Large intestine (tissue), 3 donors: Measurements from ENCODE around the gene CDH23. TPM values are rescaled to one million over a fixed set of nuclear protein-coding genes. Genes with fewer than 3 reads are reported as not detected.

ENCODE experiments used
- DNase-seq, 2 donors: peaks; one replicate each; pipeline versions ENCODE4 v3.0.0 to v3.0.0-alpha.2; 2013
- H3K27ac ChIP-seq: one replicate; pipeline ENCODE4 v1.5.1; 2013; ENCODE audit warnings: low read length
- H3K27me3 ChIP-seq: 2 replicates; pipeline ENCODE4 v1.6.1; 2013; ENCODE audit warnings: low read length; ENCODE audit not compliant: control insufficient read depth, insufficient read depth
- H3K36me3 ChIP-seq: 2 replicates; pipeline ENCODE4 v1.6.1; 2013; ENCODE audit warnings: low read length; ENCODE audit not compliant: control insufficient read depth, insufficient read depth
- H3K4me1 ChIP-seq: one replicate; pipeline ENCODE4 v1.6.1; 2013; ENCODE audit warnings: low read length; ENCODE audit not compliant: control insufficient read depth, insufficient read depth
- H3K4me3 ChIP-seq: one replicate; pipeline ENCODE4 v1.5.1; 2013; ENCODE audit warnings: low read length
- H3K9me3 ChIP-seq: one replicate; pipeline ENCODE4 v1.6.1; 2013; ENCODE audit warnings: mild to moderate bottlenecking, low read depth, low read length, moderate library complexity; ENCODE audit not compliant: control insufficient read depth
- WGBS: methylation state at CpG from one replicate; pipeline ENCODE4 v1.1.5; 2013; ENCODE audit warnings: low lambda C conversion rate; ENCODE audit not compliant: insufficient coverage; 5-methylcytosine and 5-hydroxymethylcytosine counted together
- polyA plus RNA-seq: library from polyadenylated mRNA; unstranded; fragments of 120-200 nt; gene quantifications from one replicate; pipeline ENCODE4 v1.2.1, GENCODE V29; 2013

Gene CDH23
- polyA plus RNA-seq, 1 donor: 1.7 TPM

DNA sequence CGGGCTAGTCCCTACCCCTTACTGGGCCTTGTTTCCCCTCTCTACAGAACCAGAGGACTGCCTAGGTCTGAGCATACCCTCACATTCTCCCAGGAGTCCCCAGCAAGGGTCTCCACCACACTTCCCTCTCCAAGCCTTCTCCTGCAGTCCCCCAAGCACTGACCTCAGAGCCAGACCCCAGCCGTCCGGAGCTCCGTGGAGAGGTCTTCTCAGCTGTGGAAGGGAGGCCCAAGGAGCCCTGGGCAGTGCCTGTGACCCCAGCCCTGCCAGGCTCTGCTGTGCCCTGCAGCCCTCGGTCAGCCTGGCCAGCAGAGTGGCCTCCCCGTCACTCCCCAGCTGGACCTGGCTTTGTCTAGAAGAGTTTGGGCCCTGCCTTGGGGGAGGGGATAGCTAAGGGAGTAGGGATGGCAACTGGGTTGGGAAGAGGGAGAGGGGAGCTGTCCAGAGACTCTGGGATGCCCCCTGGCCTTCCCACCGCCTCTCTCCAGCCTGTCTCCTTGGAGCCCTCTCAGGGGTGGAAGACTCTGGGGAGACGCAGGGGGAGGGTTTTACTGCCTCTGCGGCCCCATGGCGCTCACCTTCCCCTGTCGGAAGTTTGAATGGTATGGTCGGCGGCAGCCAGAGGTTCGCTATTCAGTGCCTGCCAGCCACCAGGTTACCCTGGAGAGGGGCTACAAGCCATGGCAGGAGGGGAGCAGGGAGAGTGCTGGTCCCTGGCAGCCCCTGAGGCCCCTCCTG lies 322.9 kb downstream of the CDH23 start, which contains the start of gene C10orf105:
TSS of gene C10orf105 (minus strand) at position 315 of the 738 bp plus-strand sequence. CDS start 3,441 bp downstream, outside the sequence.
- no peak within 1 kb of the TSS for H3K4me3 ChIP-seq
- no peak for DNase-seq
- no peaks in the 10 kb centered on the region for H3K36me3 ChIP-seq
- no CpG with 5 or more reads among the region's 14 CpGs for WGBS
- no peaks in the 10 kb centered on the region for H3K9me3 ChIP-seq
- peaks cover 6% of the 10 kb centered on the region for H3K4me1 ChIP-seq
- no peak within 1 kb of the TSS for H3K27ac ChIP-seq
- H3K27me3 ChIP-seq: no peaks in the 10 kb centered on the region

DNA sequence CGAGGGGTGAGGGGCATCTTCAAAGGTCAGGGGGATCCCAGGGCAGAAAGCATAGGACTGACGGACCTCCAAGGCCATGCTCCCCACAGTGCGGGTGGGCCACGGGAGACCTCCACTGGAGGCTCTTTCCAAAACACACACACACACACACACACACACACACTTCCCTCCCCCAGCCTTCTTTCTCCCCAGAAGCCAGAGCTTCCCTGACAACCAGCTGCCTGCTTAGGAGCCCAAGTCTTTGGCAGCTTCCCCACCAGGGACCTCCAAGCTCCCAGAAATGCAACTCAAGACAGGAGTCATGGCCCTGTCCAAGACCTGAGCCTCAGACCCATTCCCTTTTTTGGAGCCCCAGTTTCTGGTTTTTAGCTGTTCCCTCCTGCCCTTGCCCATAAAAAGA lies 323.6 kb downstream of the CDH23 start:
- no CpG with 5 or more reads among the region's 4 CpGs for WGBS
- H3K4me3 ChIP-seq: no peak overlapping the region
- H3K36me3 ChIP-seq: no peaks in the 10 kb centered on the region
- no peak overlapping the region for H3K27ac ChIP-seq
- H3K4me1 ChIP-seq: peaks cover 6% of the 10 kb centered on the region
- no peaks in the 10 kb centered on the region for H3K27me3 ChIP-seq
- H3K9me3 ChIP-seq: no peaks in the 10 kb centered on the region
- DNase-seq: no peak

DNA sequence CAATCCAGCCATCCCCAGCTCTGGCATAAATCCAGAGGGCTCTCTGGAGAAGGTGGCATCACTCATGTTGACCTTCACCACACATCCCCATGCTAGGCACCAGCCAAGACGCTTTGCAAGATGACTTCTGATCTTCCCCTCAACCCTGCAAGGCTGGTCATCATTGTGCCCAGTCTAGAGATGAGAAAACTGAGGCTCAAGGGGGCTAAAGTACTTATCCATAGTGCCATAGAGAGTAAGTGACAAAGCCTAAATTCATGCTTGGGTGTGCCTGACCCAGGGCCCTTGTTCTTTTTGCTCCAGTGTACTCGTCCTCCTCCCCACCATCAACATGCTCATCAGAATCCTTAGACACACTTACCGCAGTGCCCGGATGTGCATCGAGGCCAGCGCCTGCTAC lies 324.6 kb downstream of the CDH23 start:
- no CpG with 5 or more reads among the region's 6 CpGs for WGBS
- no peak for DNase-seq
- H3K4me3 ChIP-seq: no peak overlapping the region
- H3K27ac ChIP-seq: no peak overlapping the region
- no peaks in the 10 kb centered on the region for H3K36me3 ChIP-seq
- H3K4me1 ChIP-seq: peaks cover 14% of the 10 kb centered on the region
- H3K9me3 ChIP-seq: no peaks in the 10 kb centered on the region
- no peaks in the 10 kb centered on the region for H3K27me3 ChIP-seq

DNA sequence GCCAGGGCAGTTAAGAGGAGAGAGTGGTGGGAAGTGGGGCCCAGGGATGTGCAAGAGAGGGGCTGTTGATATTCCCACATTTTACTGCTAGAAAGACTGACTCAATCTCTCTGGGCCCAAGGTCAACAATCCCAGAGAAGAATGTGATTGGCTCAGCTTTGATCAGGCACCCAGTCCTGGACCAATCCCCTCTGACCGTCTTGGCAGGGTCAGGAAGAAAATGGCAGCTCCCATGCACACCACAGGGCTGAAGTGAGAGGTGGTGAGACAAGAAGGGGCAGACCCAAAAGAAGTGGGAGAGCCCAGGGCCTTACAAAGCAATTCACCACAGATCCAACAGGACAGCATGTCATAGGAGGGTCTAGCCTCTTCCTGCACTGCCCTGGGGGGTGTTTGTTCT lies 326.1 kb downstream of the CDH23 start:
- Histone ChIP-seq H3K36me3 (no peaks in the 10 kb centered on the region), H3K27ac (no peak overlapping the region), H3K4me1 (peaks cover 26% of the 10 kb centered on the region), H3K27me3 (no peaks in the 10 kb centered on the region), H3K9me3 (no peaks in the 10 kb centered on the region), H3K4me3 (no peak overlapping the region)
- DNase-seq: no peak
- WGBS: no CpG with 5 or more reads among the region's 1 CpG

DNA sequence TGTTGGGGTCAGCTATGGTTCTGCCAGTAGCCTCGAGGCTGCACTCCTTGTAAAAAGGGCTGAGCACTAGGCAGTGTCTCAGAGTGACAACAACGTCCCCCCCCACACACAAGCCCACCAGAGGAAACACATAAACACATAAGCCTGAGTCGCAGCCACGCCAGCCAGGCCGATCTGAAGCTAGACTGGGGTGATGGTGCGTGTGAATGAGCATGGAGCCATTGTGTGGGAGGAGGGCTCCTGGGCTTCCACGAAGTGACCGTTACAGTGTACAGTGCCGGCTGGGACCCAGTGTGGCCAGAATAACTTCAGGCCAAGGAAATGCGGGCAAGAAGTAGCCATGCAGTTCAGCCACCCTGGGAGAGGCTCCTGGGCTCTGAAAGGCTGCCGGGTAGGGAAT lies 326.6 kb downstream of the CDH23 start:
- Histone ChIP-seq H3K27ac (no peak overlapping the region), H3K9me3 (no peaks in the 10 kb centered on the region), H3K27me3 (no peaks in the 10 kb centered on the region), H3K4me1 (peaks cover 30% of the 10 kb centered on the region), H3K4me3 (no peak overlapping the region), H3K36me3 (no peaks in the 10 kb centered on the region)
- no peak for DNase-seq
- WGBS: no CpG with 5 or more reads among the region's 11 CpGs

DNA sequence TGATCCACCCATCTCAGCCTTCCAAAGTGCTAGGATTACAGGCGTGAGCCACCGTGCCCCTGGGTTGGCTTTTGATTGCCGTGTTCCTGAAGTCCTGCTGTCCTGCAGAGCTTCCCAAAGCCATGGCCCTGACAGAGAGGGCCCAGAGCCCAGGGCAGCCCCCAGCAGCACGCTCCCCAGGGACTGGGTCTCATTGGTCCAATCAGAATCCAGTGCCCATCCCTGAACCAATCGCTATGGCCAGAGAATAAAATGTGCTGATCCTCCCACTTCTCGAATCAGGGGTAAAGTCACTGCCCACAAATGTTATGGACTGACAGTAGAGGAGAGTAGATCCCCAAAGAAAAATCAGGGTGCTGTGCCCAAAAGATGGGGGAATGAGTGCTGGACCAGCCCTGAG lies 327.8 kb downstream of the CDH23 start:
- Histone ChIP-seq H3K36me3 (no peaks in the 10 kb centered on the region), H3K27ac (no peak overlapping the region), H3K27me3 (no peaks in the 10 kb centered on the region), H3K4me1 (peaks cover 41% of the 10 kb centered on the region), H3K9me3 (no peaks in the 10 kb centered on the region), H3K4me3 (no peak overlapping the region)
- no CpG with 5 or more reads among the region's 6 CpGs for WGBS
- DNase-seq: no peak

DNA sequence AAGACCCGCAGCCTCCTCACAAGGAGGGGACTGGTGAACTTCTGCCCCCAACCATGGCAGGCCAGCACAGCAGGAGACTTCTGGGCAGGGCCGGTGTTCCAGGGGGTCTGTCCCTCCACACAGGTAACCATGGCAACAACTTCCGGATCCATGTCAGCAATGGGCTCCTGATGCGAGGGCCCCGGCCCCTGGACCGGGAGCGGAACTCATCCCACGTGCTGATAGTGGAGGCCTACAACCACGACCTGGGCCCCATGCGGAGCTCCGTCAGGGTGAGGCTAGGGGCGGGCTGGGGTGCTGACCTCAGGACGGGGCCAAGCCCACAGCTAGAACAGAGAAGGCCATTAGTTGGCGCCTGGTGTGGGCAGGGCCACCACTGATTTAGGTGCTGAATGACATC lies 328.5 kb downstream of the CDH23 start:
- Histone ChIP-seq H3K27ac (no peak overlapping the region), H3K9me3 (no peaks in the 10 kb centered on the region), H3K27me3 (no peaks in the 10 kb centered on the region), H3K36me3 (no peaks in the 10 kb centered on the region), H3K4me1 (peaks cover 41% of the 10 kb centered on the region), H3K4me3 (no peak overlapping the region)
- no CpG with 5 or more reads among the region's 14 CpGs for WGBS
- no peak for DNase-seq

DNA sequence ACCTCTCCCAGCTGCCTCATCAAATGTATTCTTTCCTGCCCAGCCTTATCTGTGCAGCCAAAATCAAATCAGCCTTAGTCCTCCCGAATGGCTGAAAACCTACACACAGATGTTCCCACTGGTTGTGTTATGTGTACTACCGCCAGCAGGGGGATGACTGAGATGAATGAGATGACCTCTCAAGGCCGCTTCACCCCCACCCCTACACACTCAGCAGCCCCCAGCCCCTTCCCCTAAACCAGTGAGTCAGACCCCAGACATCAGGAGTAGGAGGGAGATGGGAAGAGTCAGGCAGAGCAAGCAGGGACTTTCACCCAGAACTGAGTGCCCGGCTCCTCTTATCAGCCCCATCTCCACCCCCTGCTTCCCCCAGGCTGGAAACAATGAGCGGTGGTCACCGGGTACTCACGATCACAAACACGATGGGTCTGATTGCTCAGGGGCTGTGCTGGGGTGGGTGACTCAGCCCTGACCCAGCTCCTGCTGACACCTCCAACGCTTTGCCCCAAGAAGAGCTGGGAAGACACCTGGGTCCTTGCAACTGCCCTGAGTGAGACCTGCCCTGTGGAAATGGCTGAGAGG lies 329.4 kb downstream of the CDH23 start:
- no peak overlapping the region for H3K4me3 ChIP-seq
- H3K27ac ChIP-seq: no peak overlapping the region
- WGBS: no CpG with 5 or more reads among the region's 9 CpGs
- no peaks in the 10 kb centered on the region for H3K36me3 ChIP-seq
- no peak for DNase-seq
- no peaks in the 10 kb centered on the region for H3K27me3 ChIP-seq
- H3K9me3 ChIP-seq: no peaks in the 10 kb centered on the region
- H3K4me1 ChIP-seq: peaks cover 38% of the 10 kb centered on the region

DNA sequence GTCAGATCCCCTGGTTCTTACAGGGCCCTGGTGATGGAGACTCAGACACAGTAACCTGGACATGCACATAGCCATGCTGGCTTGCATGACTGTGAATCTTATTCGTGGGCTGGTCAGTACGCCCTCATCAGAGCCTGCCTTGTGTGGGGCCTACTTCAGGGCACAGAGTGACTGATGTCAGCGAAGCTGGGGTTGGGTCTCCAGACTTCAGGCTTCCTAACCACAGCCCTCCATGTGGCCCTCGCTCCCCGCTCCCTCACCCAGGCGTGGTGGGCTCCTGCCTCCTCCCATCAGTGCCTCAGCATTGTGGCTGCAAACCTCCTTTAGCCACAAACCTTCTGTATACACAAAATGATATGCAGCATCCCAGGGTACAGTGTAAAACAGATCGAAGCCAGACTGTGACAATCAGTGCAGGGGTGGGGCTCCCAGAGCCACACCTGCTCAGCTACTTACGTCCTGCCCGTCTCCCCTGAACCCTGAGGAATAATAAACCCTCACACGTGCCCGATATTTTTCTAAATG lies 329.9 kb downstream of the CDH23 start:
- H3K27me3 ChIP-seq: no peaks in the 10 kb centered on the region
- no peak overlapping the region for H3K4me3 ChIP-seq
- peak; percentile 61 to 77 for DNase-seq
- H3K4me1 ChIP-seq: peaks cover 38% of the 10 kb centered on the region
- H3K36me3 ChIP-seq: no peaks in the 10 kb centered on the region
- H3K27ac ChIP-seq: no peak overlapping the region
- H3K9me3 ChIP-seq: no peaks in the 10 kb centered on the region
- no CpG with 5 or more reads among the region's 11 CpGs for WGBS

DNA sequence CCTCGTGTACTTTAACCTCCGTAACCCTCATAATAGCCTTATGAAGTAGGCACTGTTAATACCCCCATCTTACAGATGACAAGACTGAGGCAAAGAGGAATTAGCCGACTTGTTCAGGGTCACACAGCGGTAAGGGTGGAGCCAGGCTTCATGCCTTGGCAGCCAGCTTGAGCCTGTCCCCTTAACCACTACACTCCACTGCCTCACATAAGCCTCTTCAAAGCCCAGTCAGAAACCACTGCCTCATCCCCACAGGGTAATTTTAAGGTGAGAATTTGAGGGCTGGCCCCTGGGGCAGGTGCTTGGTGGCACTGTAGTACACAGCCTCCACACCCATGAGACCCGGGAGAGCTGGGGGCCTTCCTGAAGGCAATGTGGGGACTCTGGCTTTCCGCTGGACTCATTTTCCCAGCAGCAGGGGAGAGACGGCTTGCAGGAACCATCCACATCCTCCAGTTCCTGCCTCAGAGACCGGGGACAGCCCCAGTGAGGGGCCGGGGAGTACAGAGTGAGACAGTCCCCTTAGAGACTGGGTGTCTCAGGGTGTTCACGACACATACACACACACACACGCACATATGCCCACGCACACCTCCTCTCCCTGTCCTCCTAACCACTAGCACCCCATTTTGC lies 330.5 kb downstream of the CDH23 start:
- no peaks in the 10 kb centered on the region for H3K9me3 ChIP-seq
- H3K27ac ChIP-seq: peak overlapping the region; percentile 48
- H3K36me3 ChIP-seq: no peaks in the 10 kb centered on the region
- H3K27me3 ChIP-seq: no peaks in the 10 kb centered on the region
- WGBS: no CpG with 5 or more reads among the region's 12 CpGs
- H3K4me3 ChIP-seq: no peak overlapping the region
- no peak for DNase-seq
- H3K4me1 ChIP-seq: peaks cover 38% of the 10 kb centered on the region
